ENCODE data around the gene GAP43. TPM values are rescaled to one million over a fixed set of nuclear protein-coding genes. Genes with fewer than 3 reads are reported as not detected.

The GAP43 gene
- total RNA-seq, 1 experiment from 2014 or later = not detected

DNA sequence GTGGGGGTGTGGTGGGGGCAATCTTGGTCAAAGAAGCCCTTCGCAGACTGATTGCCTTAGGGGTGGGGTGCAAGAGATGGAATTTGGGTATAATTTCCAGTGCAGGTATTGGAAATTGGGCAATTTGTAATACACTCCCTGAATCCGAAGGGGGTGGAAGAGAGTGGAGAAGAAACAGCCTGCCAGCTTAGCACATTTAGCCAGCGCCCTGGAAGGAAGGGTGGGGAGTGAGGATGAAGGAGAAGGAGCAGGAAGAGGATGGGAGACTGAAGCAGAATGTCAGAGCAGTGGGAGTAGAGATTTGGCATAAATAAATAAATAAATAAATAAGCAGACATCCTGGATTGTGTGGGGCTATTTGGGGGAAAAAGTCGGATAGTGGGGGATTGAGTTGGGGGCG is 1.6 kb downstream of the GAP43 start:
- in situ Hi-C loops (cut with HindIII; ENCODE audit: low pct_unique_long_range_greater_than_20kb, low sequenced_read_pairs) = no loop called here
- no peak for DNase-seq (ENCODE audit: low read depth)

DNA sequence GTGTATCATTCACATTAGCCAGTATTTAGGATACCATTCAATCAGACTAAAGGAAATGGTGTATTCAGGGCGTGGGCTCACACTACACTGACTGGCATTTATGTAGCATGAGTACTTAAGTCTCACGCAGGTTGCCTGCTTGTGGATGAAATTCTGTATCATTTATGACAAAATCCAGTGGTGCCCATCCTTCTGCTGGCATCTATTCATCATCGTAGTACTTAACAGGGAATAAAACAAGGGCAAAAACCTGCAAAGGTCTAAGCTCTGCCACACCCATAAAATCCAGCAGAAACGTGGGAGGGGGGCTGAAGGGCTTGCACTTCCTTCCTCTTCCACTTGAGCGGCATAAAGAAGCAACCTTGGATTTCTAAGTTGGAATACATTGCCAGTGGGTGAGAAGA is 2.7 kb downstream of the GAP43 start:
- in situ Hi-C loops (cut with HindIII; ENCODE audit: low pct_unique_long_range_greater_than_20kb, low sequenced_read_pairs) = no loop called here
- DNase-seq (ENCODE audit: low read depth) = no peak

DNA sequence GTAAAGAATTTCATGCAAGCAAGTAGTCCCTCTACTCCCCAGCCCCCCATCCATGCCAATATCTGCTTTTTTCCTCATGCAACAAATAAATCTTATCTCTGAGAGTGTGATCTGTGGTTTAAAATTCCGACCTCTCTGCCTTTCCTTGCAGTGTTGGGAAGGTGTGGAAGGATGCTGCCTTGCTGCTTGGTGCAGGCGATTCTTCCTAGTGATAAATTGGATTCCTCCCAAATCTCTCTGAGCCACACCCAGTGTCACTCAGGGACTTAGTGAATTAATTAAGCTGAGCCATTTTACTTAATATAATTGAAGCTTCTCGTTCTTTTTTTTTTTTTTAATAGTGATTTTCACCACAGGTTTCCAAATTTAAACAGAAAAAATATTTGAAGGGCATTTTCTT is 3.4 kb downstream of the GAP43 start:
- in situ Hi-C loops (cut with HindIII; ENCODE audit: low pct_unique_long_range_greater_than_20kb, low sequenced_read_pairs) = no loop called here
- DNase-seq (ENCODE audit: low read depth) = no peak

DNA sequence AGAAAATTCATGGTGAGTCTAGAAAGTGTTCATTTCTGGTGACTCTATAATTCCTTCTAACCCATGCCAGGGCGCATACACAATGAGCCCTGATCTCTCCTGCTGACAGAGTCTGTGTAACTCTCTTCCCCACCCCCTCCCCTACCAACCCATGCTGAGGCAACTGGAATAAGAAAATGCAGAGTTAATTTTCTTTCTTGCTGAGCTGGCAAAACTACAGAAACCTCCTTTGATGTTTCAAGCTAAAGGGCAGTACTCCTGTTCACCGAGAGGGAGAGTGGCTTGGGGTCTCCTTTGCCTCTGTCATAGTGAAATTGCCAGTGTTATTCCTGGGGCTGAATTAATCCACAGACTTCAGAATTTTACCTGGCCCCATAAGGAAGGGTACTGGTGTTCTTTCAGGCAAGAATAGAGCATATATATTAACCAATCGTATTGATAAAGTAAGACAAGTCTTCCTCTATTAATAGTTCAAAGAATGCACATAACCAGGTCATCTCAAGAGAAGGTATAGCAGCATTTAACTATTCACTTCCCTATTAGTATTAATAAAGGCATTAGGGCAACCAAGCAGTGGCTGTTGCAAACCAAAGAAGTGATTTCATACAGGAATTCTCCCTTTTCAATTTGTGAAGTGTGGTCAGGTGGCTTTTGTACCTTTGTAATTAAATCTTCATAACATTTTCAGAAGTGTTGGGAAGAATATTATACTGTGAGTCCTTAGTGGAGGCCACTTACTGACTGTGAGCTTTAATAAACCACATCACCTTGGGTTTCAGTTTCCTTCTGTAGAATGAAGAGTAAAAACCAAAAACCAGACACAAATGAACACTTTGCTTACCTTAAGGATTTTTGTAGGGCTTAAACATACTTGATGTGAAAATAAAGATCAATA is 4.1 kb downstream of the GAP43 start:
- DNase-seq (ENCODE audit: low read depth) = no peak
- in situ Hi-C loops (cut with HindIII; ENCODE audit: low pct_unique_long_range_greater_than_20kb, low sequenced_read_pairs) = no loop called here

DNA sequence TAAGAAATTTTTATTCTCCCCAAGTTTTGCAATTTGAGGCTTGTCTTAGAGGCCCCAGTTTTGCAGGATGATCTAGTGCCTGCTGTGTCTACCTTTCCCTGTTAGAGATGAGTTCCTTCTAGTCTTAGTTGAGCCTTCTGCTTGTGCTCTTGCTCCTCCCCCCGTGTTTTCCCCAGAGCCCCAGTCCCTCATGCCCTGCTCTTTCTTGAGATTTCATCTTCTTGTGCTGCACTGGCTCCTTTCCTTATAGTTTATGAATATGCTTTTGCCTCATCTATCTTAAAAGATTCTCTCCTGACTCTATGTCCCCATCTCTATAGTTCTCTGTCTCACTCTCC is 4.7 kb downstream of the GAP43 start:
- in situ Hi-C loops (cut with HindIII; ENCODE audit: low pct_unique_long_range_greater_than_20kb, low sequenced_read_pairs) = no loop called here
- no peak for DNase-seq (ENCODE audit: low read depth)

DNA sequence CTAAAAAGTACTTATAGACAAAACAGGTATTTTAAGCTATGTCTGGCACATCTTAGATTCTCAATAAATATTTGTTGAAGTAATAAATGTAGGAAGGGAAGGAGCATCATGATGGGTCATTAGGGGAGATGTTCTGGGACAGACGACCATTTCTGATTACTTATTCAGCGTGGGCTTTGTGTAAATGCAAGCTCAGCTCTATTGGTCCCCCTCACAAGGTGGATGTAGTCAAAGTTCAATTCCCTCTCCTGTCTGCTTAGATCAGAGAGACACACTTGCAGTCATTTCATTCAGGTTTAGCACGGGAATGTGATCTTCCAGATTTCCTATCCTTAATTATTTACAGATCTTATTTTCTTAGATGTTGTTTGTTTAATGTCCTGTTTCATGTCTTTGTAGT is 7.5 kb downstream of the GAP43 start:
- no peak for DNase-seq (ENCODE audit: low read depth)
- in situ Hi-C loops (cut with HindIII; ENCODE audit: low pct_unique_long_range_greater_than_20kb, low sequenced_read_pairs) = no loop called here

DNA sequence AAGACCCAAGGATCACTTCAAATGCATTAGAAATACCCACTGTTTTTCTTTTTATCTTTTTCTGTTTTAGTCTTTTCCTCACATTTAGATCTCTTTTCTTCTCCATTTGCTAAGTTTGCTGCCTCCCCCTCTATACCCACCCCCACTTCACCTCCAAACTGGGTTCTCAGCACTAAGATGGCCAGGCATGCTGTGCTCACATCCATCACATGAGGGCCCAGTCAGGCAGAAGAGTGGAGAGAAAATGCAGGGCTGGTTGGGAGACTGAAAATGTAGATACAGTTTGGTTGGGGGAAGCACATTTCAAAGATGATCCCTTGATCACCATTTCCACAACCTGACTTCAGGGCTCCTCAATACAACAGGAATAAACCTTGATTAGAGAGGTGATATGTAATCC is 8.7 kb downstream of the GAP43 start:
- in situ Hi-C loops (cut with HindIII; ENCODE audit: low pct_unique_long_range_greater_than_20kb, low sequenced_read_pairs) = no loop called here
- DNase-seq (ENCODE audit: low read depth) = no peak

DNA sequence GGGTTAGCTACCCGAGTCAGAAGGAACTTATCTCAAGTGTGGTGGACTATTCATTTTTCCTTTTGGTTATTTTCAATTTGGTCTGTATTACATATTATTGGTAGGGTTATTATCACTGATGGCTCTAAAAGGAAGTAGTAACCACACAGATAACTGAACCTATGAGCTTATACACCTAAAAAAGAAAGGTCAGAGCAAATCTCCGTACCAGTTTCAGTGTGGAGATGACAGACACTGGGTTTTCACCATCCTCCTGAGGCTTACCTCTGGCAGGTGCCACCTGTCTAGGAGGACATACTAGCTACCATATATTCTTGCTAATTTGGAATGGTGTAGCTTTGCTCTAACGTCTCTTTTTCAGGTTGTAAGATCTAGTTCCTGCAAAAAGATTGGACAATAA is 10.2 kb downstream of the GAP43 start:
- in situ Hi-C loops (cut with HindIII; ENCODE audit: low pct_unique_long_range_greater_than_20kb, low sequenced_read_pairs) = no loop called here

DNA sequence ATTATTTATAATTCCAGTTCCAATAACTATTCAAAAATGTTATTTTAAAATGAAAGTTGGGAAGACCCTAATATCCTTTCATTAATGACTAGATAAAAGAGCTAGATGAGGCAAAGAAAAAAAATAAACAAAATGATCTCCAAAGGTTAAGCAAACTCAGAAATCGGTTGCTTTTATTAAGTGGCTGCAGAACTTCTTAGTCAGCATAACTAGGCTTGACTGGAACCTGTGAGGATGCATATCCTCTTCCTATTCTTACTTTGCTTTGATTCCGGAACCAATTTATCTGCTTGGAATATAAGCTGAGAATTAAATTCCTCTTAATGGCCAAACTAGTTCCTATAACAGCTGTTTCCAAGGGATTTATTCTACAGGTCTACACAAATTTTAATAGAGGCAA is 10.7 kb downstream of the GAP43 start:
- in situ Hi-C loops (cut with HindIII; ENCODE audit: low pct_unique_long_range_greater_than_20kb, low sequenced_read_pairs) = no loop called here
- no peak for DNase-seq (ENCODE audit: low read depth)

More for the DNA sequence above, 10.2 kb downstream of the GAP43 start:
- DNase-seq (ENCODE audit: low read depth) = no peak

DNA sequence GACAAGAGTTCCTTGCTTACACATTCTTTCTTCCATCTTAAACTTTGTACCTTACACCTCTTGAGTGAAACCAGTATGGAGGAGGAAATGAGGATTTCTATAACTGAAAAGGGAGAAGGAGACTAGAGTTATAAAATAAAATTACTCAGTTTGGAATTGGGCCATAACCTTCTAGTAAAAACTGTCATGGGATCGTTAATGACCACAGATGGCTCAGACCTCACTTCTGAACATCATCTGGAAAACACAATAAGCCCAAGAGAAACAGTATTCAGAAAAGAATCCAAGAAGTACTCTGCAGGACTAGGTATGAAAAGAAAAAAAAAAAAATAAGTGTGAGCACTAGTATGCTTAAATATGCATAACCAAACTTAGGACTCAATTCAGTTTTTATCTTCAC is 12.1 kb downstream of the GAP43 start:
- in situ Hi-C loops (cut with HindIII; ENCODE audit: low pct_unique_long_range_greater_than_20kb, low sequenced_read_pairs) = no loop called here
- DNase-seq (ENCODE audit: low read depth) = no peak

DNA sequence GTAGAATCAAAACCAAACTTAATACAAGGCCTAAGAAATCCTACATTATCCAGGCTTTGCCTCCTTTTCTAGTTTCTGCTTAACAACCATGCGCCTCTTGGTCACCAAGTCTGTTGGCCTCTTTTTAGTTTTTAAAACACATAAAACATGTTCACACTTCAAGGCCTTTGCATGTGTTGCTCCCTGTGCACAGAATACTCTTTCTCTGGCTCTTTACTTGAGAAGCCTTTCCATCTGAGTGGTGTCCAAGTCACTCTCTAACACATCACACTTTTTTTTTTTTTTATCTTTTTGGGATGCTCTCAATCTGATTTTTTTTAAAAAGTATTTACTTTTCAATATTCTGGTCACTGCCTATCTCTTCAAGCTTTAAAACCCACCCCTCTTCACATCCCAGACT is 14.9 kb downstream of the GAP43 start:
- in situ Hi-C loops (cut with HindIII; ENCODE audit: low pct_unique_long_range_greater_than_20kb, low sequenced_read_pairs) = no loop called here

DNA sequence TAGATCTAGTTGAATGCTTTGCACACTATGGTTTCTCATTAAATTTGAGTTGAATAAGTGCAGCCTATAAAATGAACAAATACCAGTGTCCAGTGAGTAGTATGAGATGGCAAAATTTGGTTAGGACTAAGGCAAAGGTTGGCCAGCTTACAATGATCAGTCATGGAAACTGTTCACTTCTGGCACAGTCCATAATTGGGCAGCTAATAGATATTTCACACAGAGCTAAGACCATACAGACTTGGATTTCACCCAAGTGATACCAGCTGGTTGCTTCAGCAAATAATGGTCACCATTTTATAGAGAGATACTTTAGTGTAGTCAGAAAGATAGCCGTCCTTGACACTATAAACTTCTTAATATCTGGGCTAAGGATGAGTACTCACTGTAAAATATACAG is 15.7 kb downstream of the GAP43 start:
- in situ Hi-C loops (cut with HindIII; ENCODE audit: low pct_unique_long_range_greater_than_20kb, low sequenced_read_pairs) = no loop called here
- no peak for DNase-seq (ENCODE audit: low read depth)

More for the DNA sequence above, 14.9 kb downstream of the GAP43 start:
- DNase-seq (ENCODE audit: low read depth) = no peak

DNA sequence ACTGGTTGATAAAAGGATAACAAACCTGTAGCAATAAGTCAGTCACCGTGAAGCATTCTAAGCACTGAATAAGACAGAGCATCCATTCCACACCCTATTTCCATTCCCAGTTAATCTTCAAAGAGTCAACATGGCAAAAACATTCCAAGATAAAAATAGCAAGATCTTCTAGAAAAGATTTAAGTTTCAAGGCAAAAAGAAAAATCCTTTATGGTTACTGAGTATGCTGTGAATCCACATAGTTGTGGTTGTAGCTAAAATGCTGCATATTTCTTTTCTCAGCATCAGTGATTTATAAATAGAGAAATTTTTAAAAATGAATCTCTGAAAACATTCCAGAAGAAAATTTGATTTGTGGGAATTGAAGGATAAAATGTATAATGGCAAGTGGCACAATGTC is 21.1 kb downstream of the GAP43 start:
- no peak for DNase-seq (ENCODE audit: low read depth)
- in situ Hi-C loops (cut with HindIII; ENCODE audit: low pct_unique_long_range_greater_than_20kb, low sequenced_read_pairs) = no loop called here

DNA sequence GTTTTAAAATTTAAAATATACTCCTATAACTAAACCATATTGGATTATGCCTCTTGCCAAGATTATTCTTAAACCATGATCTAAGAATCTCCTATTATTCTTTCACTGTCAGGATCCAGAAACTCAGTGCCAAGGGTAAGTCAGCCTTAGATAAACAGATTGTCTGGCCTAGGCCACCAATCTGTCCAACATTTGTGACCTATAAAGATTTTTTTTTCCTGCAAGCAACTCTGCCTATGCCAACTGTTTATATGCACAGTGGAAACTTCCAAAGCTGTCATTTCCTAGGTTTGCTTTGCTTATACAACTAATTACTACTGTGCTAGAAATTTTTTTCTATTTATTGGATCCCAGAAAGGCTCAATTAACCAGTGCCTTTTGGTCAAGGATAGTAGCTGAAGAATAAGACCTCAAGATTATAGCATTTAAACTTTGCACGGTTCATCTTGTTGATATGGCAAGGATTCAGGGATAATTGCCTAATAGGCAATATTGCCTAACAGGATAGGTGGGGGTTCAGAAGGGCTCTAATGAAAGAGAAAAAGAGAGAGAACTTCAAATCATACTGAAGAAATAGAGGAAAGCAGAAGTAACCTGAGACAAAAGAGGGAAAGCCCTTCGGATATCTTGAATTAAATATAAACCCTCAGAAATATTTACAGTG is 22.8 kb downstream of the GAP43 start:
- in situ Hi-C loops (cut with HindIII; ENCODE audit: low pct_unique_long_range_greater_than_20kb, low sequenced_read_pairs) = no loop called here
- DNase-seq (ENCODE audit: low read depth) = no peak

DNA sequence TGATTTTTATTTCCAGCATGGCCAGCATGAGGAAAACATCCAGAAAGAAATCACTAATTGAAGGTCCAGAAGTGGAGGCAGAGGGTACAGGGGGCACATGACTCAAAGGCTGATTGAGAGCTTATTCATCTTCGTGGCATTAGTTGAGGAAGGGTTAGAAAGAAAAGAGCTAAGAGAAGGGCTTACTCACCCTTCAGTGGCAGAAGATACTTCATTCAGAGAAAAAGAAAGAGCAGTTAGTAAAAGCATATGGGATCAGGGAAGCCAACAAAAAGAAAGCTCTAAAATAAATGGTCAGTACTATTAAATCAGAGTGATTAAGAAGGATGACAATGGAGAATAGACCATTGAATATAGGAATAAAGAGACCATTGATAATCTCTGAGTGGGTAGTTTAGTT is 25.2 kb downstream of the GAP43 start:
- in situ Hi-C loops (cut with HindIII; ENCODE audit: low pct_unique_long_range_greater_than_20kb, low sequenced_read_pairs) = no loop called here
- no peak for DNase-seq (ENCODE audit: low read depth)

DNA sequence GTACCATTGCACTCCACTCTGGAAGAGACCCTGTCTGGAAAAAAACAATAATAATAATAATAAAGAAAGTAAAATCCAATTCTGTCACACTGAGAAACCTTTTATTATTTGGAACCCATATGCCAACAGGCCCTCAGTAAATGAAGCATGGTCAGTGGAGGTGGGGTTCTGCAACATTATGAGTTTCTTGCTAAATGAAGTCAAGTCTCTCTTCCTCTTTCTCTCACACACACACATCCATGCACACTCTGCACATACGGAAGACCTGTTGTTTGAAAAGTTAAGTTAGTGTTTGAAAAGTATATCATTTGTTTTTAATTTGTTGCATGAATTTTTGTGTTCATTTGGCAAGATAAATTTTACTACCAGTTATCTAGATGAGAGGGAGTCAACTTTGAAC is 27.8 kb downstream of the GAP43 start:
- DNase-seq (ENCODE audit: low read depth) = no peak
- in situ Hi-C loops (cut with HindIII; ENCODE audit: low pct_unique_long_range_greater_than_20kb, low sequenced_read_pairs) = no loop called here

DNA sequence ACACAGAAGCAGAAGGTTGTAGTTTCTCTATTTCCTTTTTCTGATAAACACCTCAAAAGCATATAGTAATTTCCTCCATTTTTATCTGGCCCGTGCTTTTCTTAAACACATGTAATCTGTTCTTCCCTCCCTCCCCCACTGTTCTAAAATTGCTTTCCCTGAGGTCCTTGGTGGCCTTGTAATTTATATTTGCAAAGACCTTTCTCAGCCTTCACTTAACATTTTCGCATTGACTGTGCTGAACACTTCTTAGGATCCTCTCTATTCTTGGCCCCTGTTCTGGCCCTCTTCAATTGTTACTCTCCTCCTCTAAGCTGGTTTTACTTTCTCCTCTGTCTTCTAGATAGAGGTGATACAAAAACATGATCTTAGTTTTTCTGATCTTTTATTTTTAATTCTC is 28.3 kb downstream of the GAP43 start:
- no peak for DNase-seq (ENCODE audit: low read depth)
- in situ Hi-C loops (cut with HindIII; ENCODE audit: low pct_unique_long_range_greater_than_20kb, low sequenced_read_pairs) = no loop called here

DNA sequence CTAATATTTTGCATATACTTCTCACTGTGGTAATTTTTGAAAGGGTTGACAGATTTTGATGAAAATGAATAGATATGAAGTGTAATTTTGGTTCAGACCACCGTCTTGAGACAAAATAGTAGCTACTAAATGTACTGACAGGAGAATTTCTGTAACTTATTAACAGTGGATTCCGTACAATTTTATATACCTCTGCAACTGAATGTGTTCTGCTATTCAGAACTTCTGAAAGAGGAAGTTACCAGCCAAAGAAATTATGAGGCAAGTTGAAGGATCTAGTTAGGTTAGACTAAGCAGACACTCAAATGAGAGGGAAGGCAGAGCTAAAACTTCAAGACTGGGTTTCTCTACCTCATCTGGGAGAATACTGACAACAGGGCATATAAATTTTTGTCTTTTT is 29.4 kb downstream of the GAP43 start:
- in situ Hi-C loops (cut with HindIII; ENCODE audit: low pct_unique_long_range_greater_than_20kb, low sequenced_read_pairs) = no loop called here

DNA sequence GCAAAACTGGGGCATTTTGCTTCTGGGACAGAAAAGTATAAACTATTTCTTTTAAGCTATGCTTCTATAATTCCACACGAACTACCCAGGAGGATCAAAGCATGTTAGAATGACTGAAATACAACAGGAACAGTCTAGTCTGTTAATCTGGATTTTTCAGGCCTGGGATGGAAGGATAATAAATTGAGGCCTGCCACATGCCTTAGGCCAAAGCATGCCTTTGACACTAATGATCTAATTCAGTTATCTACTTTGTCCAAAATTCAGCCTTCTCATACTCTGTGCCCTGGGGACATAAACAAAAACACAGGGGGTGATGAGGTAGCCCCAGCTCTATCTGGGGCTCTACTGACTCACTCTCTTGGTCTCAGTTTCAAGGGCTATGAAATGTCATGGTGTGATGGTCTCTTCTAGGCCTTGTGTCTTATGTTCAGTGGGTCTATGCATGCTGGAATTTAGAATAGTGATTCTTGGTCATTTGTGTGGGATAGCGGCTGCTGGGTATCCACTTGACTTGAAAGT is 32.5 kb downstream of the GAP43 start:
- in situ Hi-C loops (cut with HindIII; ENCODE audit: low pct_unique_long_range_greater_than_20kb, low sequenced_read_pairs) = no loop called here
- DNase-seq (ENCODE audit: low read depth) = no peak

More for the DNA sequence above, 29.4 kb downstream of the GAP43 start:
- no peak for DNase-seq (ENCODE audit: low read depth)

DNA sequence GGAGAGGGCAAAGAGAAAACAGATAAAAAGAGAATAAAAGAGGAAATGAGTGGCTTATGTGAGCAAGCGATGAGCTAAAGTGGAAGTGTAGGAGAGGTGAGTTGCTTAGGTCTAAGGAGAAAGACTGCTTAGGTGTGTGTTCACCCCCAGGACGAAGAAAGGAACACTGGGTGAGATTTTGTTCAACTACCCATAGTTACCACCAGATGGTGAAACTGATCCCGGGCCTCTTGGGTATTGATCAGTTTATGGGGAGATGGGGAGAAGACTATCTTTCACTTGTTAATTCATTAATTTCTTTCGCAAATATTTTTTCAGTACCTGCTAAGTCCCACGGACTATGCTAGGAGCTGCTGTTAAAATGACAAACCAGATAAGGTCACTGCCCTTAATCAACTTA is 33.9 kb downstream of the GAP43 start:
- in situ Hi-C loops (cut with HindIII; ENCODE audit: low pct_unique_long_range_greater_than_20kb, low sequenced_read_pairs) = no loop called here
- no peak for DNase-seq (ENCODE audit: low read depth)

Data from Caki2 (cell line).